GM19023 (cell line): ENCODE measurements around the gene BBOF1.
A peak's percentile ranks its signal among the peaks of the same experiment; 100 is the strongest.
"Not testable (repeated sequence)": the region's sequence is repeated elsewhere in the genome, so short reads cannot be mapped to it uniquely, and the experiment has no call there.

ENCODE experiments used
- ATAC-seq: cut with Tn5 transposase; IDR thresholded peaks from one replicate; pipeline ENCODE4 v1.9.1; 2021; ENCODE audit warnings: mild to moderate bottlenecking, moderate library complexity; ENCODE audit not compliant: unreplicated experiment

The BBOF1 gene

GRCh38 chr14:74018586-74019407 lies at the start of gene BBOF1, which contains the start of gene ENTPD5:
Gene BBOF1 (plus strand): TSS chr14:74019349. CDS start chr14:74019479, 130 bp downstream.
Gene ENTPD5 (minus strand): TSS chr14:74019288. CDS start chr14:73988102, 31,186 bp downstream.
- ATAC-seq: peak; percentile 94

- ATAC-seq: no peak
Measured at GRCh38 chr14:73973497-73973896, 45.7 kb upstream of the BBOF1 start.

- ATAC-seq: no peak
Measured at GRCh38 chr14:73976125-73976524, 43.0 kb upstream of the BBOF1 start.

- no peak for ATAC-seq
Measured at GRCh38 chr14:73977896-73978295, 41.3 kb upstream of the BBOF1 start.

GRCh38 chr14:73988065-73988464 lies 31.1 kb upstream of the BBOF1 start:
- no peak for ATAC-seq

GRCh38 chr14:73988656-73989055 lies 30.5 kb upstream of the BBOF1 start:
- not testable (repeated sequence) for ATAC-seq

GRCh38 chr14:73991092-73991491 lies 28.1 kb upstream of the BBOF1 start:
- no peak for ATAC-seq

GRCh38 chr14:73994926-73995325 lies 24.2 kb upstream of the BBOF1 start:
- not testable (repeated sequence) for ATAC-seq

- no peak for ATAC-seq
Measured at GRCh38 chr14:73995977-73996378, 23.2 kb upstream of the BBOF1 start.

- no peak for ATAC-seq
Measured at GRCh38 chr14:73996731-73997107, 22.4 kb upstream of the BBOF1 start.

GRCh38 chr14:73997108-73997943 lies 21.8 kb upstream of the BBOF1 start:
- ATAC-seq: no peak

- ATAC-seq: no peak
Measured at GRCh38 chr14:73997944-73998447, 21.2 kb upstream of the BBOF1 start.

- ATAC-seq: no peak
Measured at GRCh38 chr14:73998726-73999125, 20.4 kb upstream of the BBOF1 start.

- not testable (repeated sequence) for ATAC-seq
Measured at GRCh38 chr14:74005664-74006063, 13.5 kb upstream of the BBOF1 start.

GRCh38 chr14:74008843-74009499 lies 10.2 kb upstream of the BBOF1 start:
- no peak for ATAC-seq

- ATAC-seq: no peak
Measured at GRCh38 chr14:74014299-74014698, 4.8 kb upstream of the BBOF1 start.

- ATAC-seq: no peak
Measured at GRCh38 chr14:74015176-74015575, 4.0 kb upstream of the BBOF1 start.

- ATAC-seq: no peak
Measured at GRCh38 chr14:74015963-74016362, 3.2 kb upstream of the BBOF1 start.

- peak; percentile 4 for ATAC-seq
Measured at GRCh38 chr14:74018174-74018585, 969 bp upstream of the BBOF1 start.

- ATAC-seq: peak; percentile 2
Measured at GRCh38 chr14:74019408-74020137, 424 bp downstream of the BBOF1 start.
